CD4-positive, alpha-beta T cell treated with Interleukin-10 for 1 hour (primary cell): ENCODE results near the gene USF3.
"Not testable (repeated sequence)": the region's sequence is repeated elsewhere in the genome, so short reads cannot be mapped to it uniquely, and the experiment has no call there.

ENCODE experiments used
- DNase-seq: peaks from one replicate; pipeline ENCODE4 v3.0.0-alpha.2; 2020

Gene USF3

DNA sequence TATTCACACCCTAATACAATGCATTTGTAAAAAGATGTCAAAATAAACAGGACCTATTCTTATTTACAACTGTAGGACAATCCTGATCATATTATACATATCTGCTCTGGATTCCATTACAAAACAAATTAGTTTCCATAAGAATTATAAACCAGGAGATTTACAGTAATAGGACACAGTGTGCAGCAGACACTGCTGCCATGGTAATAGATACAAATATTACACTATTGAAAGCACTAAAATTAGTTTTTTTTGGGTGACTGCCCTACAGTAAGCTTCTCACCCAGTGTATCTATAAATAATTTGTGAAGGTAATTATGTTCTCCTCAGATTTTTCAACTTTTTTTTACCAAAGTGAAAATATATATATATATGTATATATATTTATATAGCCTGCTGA lies 47.9 kb downstream of the USF3 start:
- no peak for DNase-seq

- no peak for DNase-seq
Observed at GRCh38 chr3:113643583-113643982, 52.9 kb downstream of the USF3 start.

DNA sequence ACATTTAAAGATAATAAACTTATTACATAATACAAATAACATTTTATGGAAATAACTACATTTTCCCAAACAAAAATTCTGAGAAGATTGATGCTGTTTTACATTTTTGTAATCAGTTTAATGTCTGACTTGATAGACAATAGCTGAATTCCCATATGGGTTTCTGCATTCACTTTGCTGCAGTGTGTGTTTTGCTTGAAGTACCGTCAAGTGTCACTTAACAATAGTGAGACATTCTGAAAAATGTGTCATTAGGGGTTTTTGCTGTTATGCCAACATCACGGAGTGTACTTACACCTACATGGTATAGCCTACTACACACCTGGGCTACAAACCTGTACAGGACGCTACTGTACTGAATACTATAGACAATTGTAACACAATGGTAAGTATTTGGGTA lies 57.5 kb downstream of the USF3 start:
- DNase-seq, result no peak

DNA sequence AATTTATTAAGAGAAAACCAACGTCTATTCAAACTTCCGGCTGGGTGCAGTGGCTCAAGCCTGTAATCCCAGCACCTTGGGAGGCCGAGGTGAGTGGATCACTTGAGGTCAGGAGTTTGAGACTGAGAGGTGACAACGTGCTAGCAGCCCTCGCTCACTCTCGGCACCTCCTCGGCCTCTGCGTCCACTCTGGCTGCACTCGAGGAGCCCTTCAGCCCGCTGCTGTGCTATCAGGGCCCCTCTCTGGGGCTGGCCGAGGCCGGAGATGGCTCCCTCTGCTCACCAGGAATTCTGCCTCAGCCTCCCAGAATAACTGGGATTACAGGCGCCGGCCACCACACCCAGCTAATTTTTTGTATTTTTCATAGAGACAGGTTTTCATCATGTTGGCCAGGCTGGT lies 58.7 kb downstream of the USF3 start:
- no peak for DNase-seq

DNA sequence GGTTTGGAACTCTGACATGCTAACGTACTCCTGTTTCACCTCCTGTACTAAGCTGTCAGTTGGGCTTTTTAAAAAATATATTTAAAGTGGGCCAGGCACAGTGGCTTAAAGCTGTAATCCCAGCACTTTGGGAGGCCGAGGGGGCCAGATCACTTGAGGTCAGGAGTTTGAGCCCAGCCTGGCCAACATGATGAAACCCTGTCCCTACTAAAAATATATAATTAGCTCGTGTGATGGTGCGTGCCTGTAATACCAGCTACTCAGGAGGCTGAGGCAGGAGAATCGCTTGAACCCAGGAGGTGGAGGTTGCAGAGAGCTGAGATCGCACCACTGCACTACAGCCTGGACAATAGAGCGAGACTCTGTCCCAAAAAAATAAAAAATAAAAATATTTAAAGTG lies 60.4 kb downstream of the USF3 start:
- DNase-seq, result not testable (repeated sequence)

GRCh38 chr3:113634782-113635474 lies 61.5 kb downstream of the USF3 start:
- no peak for DNase-seq

DNA sequence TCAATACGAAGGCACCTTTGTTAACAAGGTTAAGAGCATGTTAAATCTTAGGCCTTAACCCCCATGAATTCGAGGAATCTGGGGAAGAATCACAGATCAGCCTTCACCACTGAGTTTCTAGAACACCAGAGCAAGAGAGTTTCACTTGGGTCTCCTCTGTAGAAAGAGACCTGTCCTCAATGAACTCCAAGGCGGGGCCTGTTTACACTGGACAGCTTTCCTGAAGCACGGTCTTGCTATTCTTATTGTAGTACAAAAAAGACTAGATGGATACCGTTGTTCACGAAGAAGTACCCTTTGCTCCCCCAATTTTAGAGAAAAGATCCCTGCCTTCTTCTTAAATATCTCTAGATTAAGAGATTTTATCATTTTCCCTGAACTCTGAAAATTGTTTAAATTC lies 64.9 kb downstream of the USF3 start:
- no peak for DNase-seq

DNA sequence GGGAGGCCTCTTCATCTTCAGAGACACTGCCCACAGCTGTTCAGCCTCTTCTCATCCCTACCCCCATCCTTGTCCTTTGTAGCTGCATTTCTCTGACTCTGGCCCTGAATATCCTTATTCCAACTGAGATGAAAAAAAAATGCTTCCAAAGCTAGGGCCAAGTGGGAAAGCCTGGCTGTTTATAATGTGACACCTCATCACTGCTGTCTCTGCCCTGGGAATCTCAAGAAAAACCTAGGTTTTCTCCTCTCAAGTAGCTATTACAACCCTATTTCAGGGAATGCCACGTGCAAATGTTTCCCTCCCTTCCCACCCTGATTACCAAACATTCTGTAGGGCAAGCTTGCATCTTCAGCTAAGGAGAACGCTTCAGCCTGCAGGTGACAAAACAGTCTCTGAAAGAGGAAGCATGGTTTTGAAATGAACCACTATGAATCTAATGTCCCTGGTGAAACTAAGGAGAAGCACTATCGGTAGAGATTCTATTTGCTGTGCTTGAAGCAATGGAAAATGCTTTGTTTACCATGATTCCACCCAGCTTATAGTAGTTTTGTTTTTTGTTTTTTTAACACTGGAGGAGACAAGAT lies 65.4 kb downstream of the USF3 start:
- DNase-seq, result no peak

GRCh38 chr3:113629584-113630421 lies 66.6 kb downstream of the USF3 start:
- no peak for DNase-seq

DNA sequence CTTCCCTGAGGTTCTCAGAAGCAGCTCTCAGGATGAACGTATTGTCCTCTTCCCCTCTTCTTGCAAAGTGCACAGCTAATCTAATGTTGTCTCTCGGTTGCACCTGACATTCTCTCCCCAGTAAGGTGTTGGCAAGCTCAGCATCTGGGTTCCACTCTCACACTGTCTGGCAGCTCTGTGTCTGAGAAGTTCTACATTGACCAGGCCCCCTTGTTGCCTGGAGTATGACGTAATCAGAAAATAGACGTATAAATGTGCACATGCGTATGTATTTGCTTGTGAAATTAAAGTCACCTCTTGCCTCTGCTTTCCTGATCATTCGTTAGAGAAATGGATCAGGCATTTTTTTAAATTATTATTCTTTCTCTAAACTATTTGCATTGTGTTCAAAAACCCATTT lies 67.7 kb downstream of the USF3 start:
- DNase-seq, result no peak

DNA sequence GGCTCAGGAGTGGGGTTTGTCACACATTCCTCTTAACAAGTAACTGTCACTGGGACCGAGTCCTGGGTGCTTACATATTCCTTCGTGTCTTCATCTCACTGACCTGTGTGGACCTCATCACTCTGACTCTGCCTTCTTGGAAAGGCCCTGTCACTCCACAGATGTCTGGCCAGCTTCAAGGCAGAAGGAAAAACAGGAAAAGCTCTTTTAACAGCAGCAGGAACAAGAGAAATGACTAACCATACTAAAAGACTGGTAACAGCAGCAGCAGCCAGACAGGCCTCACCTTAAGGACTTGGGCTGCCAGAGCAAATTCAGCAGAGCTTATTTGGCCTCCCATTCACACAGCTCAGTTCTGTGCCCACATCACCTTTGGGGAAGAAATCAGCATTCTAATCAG lies 68.1 kb downstream of the USF3 start:
- DNase-seq, result no peak

- peak; percentile 28 for DNase-seq
Observed at GRCh38 chr3:113626503-113627371, 69.7 kb downstream of the USF3 start.

DNA sequence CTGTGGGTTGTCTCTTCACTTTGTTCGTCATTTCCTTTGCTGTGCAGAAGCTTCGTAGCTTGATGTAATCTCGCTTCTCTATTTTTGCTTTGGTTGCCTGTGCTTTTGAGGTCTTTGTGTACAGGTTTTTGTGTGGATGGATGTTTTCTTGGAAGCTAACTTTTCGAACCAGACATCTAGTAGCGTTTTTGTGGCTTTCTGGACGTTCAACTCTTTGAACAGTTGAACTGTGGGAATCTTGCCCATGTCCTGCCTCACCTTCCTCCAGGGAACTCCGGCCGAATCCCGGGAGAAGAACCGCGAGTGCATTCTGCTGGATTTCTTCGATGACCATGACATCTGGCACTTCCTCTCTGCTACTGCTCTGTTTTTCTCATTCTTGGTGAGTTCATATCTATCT lies 70.6 kb downstream of the USF3 start:
- DNase-seq, result no peak

GRCh38 chr3:113623811-113624210 lies 72.6 kb downstream of the USF3 start:
- no peak for DNase-seq

GRCh38 chr3:113623324-113623723 lies 73.1 kb downstream of the USF3 start:
- no peak for DNase-seq

GRCh38 chr3:113620091-113620490 lies 76.4 kb downstream of the USF3 start:
- DNase-seq, result no peak

DNA sequence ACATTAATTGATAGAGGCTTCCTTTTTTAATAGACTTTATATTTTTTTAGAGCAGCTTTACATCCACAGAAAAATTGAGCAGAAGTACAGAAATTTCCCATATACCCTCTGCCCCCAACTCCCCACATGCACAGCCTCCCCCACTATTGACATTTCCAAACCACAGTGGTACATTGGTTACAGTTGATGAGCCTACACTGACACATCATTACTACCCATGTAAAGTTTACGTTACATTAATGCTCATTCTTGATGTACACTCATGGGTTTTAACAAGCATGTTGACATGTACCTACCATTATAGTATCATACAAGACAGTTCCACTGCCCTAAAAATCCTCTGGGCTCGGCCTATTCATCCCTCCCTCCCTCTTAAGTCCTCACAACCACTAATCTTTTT lies 78.7 kb downstream of the USF3 start:
- DNase-seq, result no peak

GRCh38 chr3:113615976-113616375 lies 80.5 kb downstream of the USF3 start:
- DNase-seq, result no peak

DNA sequence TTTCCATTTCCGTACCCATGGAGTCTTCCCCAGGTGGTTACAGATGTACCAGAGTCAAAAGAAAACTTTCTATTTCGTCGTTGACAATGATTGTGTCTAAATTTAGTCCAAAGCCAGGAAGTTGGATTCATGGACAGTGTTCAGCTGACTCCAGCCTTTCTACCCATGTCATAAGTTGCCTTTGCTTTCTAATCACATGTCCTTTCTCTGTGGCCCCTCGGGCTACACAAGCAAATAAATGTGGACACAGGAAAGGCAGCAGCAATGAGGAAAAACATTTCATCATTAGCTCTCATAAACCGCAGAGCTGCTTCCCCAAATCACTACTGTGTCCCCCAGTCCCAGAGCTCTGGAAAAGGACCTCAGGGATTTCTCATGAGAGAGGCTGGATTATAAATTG lies 82.0 kb downstream of the USF3 start:
- no peak for DNase-seq

DNA sequence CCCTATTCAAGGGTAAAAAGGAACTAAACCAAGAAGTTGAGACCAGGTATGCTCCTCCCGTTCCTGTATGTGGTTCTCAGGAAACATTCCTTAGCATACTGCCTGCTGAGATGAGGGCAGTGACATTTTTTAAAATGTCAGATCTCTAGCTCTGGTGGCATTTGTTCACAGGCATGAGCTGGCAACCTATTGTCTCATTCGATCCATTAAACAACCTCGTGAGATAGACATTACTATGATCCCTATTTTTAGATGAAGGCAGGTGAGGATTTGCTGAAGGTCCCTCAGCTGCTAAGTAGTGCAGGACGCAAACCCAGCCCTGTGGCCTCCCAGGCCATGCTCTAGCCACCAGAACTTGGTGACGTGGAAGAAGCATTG lies 89.2 kb downstream of the USF3 start:
- DNase-seq, result no peak

DNA sequence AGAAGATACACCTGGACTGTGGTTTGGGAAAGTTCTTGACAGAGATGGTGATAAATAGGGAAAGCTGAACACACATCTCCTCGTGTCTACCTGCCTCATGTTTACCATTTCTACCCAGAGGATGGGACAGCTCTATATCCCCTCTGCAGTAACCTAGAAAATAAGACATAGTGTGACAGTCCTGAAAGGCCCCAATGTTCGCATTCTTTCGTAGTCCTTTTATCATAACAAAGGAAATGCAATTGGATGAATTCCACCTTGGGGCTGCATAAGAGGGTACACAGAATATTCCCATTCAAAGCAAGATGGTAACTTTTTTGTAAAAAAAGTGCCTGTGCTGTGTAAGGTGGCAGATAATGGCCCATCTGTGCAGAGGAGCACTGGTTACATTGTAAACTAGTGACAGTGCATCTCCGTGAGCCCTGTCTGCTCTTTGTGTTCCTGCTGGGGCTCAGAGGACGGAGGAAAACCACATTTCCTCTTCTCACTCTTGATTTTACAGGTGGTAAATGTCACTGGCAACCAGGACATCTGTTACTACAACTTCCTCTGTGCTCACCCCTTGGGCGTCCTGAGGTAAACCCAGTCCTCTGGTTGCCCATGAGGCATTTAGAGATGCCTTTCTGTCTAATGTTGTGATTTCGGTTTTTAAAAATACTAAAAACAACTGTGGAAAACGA lies 89.8 kb downstream of the USF3 start:
- peak; percentile 46 for DNase-seq

DNA sequence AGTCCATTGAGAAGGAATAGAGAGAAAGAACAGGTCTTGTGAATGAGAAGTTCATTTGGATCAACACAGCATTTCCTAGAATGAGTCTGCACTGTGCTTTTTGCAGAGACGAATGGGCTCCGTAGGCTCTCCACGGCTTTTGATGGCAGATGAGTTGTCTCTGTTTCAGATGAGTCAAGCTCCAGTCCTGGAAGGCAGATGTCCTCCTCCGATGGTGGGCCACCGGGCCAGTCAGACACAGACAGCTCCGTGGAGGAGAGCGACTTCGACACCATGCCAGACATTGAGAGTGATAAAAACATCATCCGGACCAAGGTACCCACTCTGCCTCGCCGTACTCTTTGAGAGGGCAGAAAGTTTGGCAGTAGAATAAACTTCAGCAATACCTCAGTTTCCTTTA lies 93.6 kb downstream of the USF3 start:
- DNase-seq, result no peak

DNA sequence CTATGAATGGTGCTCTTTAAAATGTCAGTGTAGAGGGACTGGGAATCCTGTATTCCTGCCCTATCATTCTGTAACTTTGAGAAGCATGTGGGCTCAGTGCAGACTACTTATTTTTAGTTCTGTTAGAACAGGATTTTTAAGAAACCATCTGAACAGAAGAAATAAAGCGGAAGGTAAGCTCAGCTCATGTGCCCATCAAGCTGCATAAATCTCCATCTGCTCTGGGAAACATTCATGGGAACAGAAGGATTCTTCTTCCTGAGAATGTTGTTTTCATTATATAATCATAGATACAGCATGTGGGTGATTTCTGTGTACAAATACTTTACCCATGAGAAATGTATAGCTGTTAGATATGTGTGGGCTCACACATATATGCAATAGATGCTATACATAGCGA lies 94.2 kb downstream of the USF3 start:
- no peak for DNase-seq
